ENCODE results near the gene C2CD4C.

The C2CD4C gene, protein sequence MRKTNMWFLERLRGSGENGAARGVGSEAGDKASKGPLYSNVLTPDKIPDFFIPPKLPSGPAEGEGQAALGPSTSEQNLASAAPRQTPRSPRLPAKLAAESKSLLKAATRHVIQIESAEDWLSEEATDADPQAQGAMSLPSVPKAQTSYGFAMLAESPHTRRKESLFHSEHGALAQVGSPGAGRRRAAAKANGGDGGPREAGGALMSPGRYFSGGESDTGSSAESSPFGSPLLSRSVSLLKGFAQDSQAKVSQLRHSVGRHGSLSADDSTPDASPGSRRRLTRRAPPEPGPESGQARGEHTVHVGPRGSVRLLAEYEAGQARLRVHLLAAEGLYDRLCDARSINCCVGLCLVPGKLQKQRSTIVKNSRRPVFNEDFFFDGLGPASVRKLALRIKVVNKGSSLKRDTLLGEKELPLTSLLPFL

DNA sequence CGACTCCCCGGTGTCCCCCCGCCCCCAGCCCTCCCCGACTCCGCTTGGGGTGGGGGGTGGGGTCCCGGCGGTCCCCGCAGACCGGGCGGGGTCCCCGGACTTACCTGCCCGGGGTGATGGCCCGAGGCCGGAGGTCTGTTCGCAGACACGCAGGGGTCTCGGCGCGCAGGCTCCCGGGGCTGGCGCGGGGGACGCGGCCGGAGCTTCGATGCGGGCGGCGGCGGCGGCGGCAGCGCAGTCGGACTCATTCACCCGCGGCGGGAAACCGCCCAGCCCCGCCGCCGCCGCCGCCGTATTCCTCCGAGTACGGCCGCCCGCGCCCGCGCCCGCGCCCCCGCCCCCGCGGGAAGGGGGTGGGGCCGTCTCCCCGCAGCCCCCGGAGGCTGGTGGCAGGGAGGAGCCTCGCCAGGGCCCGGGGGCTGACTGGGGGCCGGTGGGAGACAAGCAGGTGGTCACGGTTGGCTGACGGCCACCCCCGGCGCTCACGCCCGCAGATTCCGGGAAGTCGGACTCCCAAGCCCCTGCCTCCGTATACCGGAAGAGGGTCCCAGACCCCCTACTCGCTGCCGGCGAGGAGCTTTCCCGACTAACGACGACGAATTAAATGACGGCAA, at the start of gene C2CD4C:
TSS of gene C2CD4C (minus strand) at position 246 of the 614 bp plus-strand sequence. CDS start 786 bp downstream, outside the sequence.
- DNase-seq (ENCODE audit: low spot score), result no peak
- TF ChIP-seq, protein P1, sequence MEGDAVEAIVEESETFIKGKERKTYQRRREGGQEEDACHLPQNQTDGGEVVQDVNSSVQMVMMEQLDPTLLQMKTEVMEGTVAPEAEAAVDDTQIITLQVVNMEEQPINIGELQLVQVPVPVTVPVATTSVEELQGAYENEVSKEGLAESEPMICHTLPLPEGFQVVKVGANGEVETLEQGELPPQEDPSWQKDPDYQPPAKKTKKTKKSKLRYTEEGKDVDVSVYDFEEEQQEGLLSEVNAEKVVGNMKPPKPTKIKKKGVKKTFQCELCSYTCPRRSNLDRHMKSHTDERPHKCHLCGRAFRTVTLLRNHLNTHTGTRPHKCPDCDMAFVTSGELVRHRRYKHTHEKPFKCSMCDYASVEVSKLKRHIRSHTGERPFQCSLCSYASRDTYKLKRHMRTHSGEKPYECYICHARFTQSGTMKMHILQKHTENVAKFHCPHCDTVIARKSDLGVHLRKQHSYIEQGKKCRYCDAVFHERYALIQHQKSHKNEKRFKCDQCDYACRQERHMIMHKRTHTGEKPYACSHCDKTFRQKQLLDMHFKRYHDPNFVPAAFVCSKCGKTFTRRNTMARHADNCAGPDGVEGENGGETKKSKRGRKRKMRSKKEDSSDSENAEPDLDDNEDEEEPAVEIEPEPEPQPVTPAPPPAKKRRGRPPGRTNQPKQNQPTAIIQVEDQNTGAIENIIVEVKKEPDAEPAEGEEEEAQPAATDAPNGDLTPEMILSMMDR (IDR thresholded peaks at IDR 0.05; ENCODE audit: extremely low read depth, missing control alignments), result no peak

DNA sequence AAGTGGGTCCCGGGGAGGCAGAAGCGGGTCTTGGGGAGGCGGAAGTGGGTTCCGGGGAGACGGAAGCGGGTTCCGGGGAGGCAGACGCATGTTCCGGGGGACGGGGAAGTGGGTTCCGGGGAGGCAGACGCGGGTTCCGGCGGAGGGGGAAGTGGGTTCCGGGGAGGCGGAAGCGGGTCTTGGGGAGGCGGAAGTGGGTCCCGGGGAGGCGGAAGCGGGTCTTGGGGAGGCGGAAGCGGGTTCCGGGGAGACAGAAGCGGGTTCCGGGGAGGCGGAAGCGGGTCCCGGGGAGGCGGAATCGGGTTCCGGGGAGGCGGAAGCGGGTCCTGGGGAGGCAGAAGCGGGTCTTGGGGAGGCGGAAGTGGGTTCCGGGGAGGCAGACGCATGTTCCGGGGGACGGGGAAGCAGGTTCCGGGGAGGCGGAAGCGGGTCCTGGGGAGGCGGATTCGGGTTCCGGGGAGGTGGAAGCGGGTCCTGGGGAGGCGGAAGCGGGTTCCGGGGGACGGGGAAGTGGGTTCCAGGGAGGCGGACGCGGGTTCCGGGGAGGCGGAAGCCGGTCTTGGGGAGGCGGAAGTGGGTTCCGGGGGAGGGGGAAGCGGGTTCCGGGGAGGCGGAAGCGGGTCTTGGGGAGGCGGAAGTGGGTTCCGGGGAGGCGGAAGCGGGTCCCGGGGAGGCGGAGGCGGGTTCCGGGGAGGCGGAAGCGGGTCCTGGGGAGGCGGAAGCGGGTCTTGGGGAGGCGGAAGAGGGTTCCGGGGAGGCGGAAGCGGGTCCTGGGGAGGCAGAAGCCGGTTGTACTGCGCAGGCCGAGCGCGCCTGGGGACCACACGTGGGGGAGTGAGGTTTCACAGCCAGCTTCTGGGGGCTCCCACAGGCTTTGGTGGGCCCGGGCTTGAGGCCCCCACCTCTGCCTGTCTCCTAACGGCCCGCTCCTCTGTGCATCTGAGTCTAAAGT, 49.4 kb upstream of the C2CD4C start:
- no peak for DNase-seq (ENCODE audit: low spot score)
- TF ChIP-seq, protein P1 (IDR thresholded peaks at IDR 0.05; ENCODE audit: extremely low read depth, missing control alignments), result no peak

DNA sequence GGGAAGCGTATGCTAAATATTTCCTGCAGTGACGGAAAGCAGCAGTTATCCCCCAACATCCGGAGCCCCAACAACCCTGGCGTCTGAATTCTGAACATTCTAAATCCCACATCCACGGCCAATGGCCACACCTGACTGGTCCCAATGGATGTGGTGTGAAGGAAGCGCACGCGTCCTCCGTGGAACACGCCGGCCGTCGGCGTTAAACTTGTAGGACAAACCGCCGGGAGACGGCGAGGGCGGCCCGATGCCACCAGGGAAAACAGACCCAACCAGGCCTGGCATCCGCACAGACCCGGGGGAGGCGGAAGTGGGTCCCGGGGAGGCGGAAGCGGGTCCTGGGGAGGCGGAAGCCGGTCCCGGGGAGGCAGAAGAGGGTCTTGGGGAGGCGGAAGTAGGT, 48.7 kb upstream of the C2CD4C start:
- TF ChIP-seq, protein P1 (IDR thresholded peaks at IDR 0.05; ENCODE audit: extremely low read depth, missing control alignments), result no peak
- no peak for DNase-seq (ENCODE audit: low spot score)

DNA sequence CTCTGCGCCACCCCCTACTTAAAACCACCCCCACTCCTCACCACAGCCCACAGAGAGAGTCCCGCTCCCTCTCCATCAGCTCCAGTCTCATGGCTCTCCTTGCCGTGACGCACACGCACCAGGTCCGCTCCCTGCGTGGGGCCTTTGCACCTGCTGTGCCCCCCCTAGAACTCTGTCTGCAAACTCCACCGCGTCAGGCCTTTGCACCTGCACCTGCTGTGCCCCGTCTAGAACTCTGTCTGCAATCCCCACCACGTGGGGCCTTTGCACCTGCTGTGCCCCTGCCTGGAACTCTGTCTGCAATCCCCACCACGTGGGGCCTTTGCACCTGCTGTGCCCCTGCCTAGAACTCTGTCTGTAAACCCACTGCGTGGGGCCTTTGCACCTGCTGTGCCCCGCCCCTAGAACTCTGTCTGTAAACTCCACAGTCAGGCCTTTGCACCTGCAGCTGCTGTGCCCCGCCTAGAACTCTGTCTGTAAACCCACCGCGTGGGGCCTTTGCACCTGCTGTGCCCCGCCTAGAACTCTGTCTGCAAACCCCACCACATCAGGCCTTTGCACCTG, 47.7 kb upstream of the C2CD4C start:
- TF ChIP-seq, protein P1 (IDR thresholded peaks at IDR 0.05; ENCODE audit: extremely low read depth, missing control alignments), result no peak
- DNase-seq (ENCODE audit: low spot score), result no peak

DNA sequence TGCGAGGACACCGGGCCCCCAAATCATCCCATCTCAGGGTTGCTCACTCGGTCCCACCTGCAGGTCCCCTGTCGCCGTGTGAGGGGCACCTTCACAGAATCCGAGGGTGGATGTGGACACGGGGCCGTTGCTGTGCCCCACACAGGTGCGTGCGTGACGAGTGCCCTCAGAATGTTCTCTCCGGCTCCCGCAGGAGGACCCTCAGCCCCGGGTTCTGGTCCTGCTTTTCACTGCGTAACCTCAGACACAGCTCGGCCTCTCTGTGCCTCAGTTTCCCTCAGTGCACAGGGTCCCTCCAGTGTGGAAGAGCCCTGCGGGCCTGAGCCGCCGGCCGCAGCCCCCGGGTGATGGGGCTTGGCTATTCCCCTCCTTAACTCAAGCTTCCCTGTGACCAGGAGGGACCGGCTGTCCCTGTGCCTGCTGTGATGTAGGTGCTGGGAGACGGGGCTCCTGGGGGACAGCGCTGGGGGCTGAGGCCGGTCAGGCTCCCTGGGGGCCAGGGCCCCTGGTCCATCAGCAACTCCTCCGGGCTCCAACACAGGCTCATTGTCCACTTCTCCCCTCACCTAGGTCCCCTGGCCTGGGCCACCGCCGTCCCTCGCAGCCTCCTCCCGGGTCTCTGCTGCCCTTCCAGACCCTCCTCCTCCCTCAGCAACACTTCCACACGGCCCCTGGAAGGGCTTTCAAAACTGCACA, 47.1 kb upstream of the C2CD4C start:
- TF ChIP-seq, protein P1 (IDR thresholded peaks at IDR 0.05; ENCODE audit: extremely low read depth, missing control alignments), result no peak
- no peak for DNase-seq (ENCODE audit: low spot score)

DNA sequence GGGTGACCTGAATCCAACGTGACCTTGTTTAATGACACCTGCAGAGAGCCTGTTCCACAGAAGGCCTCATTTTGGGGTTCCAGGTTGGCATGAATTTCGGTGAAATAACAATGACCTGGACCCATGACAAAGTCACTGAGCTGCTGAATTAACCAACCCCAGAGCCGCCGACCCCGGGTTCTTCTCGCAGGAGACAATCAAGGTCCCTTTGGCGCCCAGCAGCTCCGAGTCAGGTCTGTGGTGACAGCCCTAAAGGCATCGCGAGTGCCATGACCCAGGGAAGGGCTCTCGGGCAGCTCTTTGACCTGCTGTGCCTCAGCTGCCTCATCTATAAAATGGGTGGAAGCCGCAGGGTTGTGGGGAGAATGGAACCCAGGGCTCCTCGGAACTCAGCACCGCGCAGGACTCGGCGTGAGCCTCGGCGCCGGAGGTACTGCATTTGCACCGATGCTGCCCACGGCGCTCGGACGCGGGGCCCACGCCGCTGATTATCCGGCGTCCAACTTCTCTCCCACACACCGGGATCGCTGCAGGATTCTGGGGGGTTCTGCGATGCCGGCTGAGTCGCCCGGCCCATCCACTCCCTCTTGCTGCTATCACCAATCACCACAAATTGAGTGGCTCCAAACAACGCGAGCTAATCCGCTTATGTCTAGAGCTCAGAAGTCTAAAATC, 46.2 kb upstream of the C2CD4C start:
- DNase-seq (ENCODE audit: low spot score), result no peak
- TF ChIP-seq, protein P1 (IDR thresholded peaks at IDR 0.05; ENCODE audit: extremely low read depth, missing control alignments), result no peak
